ENCODE measurements around the gene LRMDA.
"Not testable (repeated sequence)": the region's sequence is repeated elsewhere in the genome, so short reads cannot be mapped to it uniquely, and the experiment has no call there.

LRMDA gene

DNA sequence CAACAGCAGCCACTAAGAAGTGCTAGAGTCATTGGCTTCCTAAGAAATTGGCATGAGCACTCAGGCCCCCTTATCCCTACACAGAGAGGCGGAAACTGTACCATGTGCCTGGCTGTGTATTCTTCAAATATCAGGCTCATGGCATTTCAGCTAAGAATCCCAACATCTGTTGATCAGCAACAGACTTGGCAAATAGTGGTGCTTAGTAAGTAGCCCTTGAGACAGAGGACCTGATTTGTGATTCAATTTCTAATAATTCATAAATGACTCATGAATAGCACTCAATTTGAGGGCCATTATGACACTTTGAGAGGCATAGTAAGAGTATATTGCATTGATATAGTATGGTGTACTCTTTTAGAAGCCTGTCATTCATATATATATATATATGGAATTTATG, 309.1 kb downstream of the LRMDA start:
- TF ChIP-seq, protein P1, sequence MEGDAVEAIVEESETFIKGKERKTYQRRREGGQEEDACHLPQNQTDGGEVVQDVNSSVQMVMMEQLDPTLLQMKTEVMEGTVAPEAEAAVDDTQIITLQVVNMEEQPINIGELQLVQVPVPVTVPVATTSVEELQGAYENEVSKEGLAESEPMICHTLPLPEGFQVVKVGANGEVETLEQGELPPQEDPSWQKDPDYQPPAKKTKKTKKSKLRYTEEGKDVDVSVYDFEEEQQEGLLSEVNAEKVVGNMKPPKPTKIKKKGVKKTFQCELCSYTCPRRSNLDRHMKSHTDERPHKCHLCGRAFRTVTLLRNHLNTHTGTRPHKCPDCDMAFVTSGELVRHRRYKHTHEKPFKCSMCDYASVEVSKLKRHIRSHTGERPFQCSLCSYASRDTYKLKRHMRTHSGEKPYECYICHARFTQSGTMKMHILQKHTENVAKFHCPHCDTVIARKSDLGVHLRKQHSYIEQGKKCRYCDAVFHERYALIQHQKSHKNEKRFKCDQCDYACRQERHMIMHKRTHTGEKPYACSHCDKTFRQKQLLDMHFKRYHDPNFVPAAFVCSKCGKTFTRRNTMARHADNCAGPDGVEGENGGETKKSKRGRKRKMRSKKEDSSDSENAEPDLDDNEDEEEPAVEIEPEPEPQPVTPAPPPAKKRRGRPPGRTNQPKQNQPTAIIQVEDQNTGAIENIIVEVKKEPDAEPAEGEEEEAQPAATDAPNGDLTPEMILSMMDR (IDR thresholded peaks at IDR 0.05) = no peak
- no peaks in the 10 kb centered on the region for H3K36me3 Mint-ChIP-seq (ENCODE audit: low read depth)
- H3K27me3 Mint-ChIP-seq (ENCODE audit: low read depth, poor library complexity) = no peaks in the 10 kb centered on the region
- H3K4me1 Mint-ChIP-seq = peaks cover 68% of the 10 kb centered on the region
- H3K27ac Mint-ChIP-seq = no peak overlapping the region
- H3K9me3 Mint-ChIP-seq = peaks cover 12% of the 10 kb centered on the region
- no peak for DNase-seq
- H3K4me3 Mint-ChIP-seq = no peak overlapping the region

- Mint-ChIP-seq H3K27ac (peak overlapping the region; percentile 43), H3K27me3 (ENCODE audit: low read depth, poor library complexity) (no peaks in the 10 kb centered on the region), H3K9me3 (peaks cover 12% of the 10 kb centered on the region), H3K4me3 (no peak overlapping the region), H3K4me1 (peaks cover 78% of the 10 kb centered on the region), H3K36me3 (ENCODE audit: low read depth) (no peaks in the 10 kb centered on the region)
- TF ChIP-seq, protein P1 (IDR thresholded peaks at IDR 0.05) = no peak
- no peak for DNase-seq
Measured at GRCh38 chr10:75742355-75742754, 310.9 kb downstream of the LRMDA start.

GRCh38 chr10:75743291-75743778, 311.9 kb downstream of the LRMDA start:
- peaks cover 12% of the 10 kb centered on the region for H3K9me3 Mint-ChIP-seq
- peaks cover 72% of the 10 kb centered on the region for H3K4me1 Mint-ChIP-seq

DNA sequence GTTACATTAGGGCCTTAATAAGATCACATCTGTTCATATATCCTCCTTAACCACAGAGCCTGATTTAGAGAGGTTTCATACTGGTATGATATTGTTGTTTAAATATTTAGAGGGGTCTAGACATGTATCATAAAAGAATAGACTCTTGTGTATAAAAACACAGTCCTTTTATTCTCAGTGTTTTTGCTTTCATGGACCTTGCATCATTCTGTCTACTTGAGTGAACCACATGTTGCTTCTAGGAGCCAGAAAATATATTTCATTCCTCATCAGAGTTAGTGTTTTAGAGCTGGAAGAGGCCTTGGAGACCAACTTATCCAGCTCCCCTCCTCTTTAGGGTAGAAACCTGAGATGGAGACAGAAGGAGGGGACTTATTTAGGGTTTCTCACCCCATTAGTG, 312.8 kb downstream of the LRMDA start:
- Mint-ChIP-seq H3K4me1 (peaks cover 68% of the 10 kb centered on the region), H3K27ac (no peak overlapping the region), H3K9me3 (peaks cover 12% of the 10 kb centered on the region), H3K4me3 (no peak overlapping the region), H3K27me3 (ENCODE audit: low read depth, poor library complexity) (no peaks in the 10 kb centered on the region), H3K36me3 (ENCODE audit: low read depth) (no peaks in the 10 kb centered on the region)
- TF ChIP-seq, protein P1 (IDR thresholded peaks at IDR 0.05) = no peak
- DNase-seq = no peak

More at GRCh38 chr10:75743291-75743778, 311.9 kb downstream of the LRMDA start:
- H3K27ac Mint-ChIP-seq = peak overlapping the region; percentile 46
- no peak for DNase-seq
- H3K4me3 Mint-ChIP-seq = no peak overlapping the region
- TF ChIP-seq, protein P1 (IDR thresholded peaks at IDR 0.05) = no peak
- no peaks in the 10 kb centered on the region for H3K36me3 Mint-ChIP-seq (ENCODE audit: low read depth)
- no peaks in the 10 kb centered on the region for H3K27me3 Mint-ChIP-seq (ENCODE audit: low read depth, poor library complexity)

- H3K27ac Mint-ChIP-seq = peak overlapping the region; percentile 15
- peaks cover 7% of the 10 kb centered on the region for H3K36me3 Mint-ChIP-seq (ENCODE audit: low read depth)
- no peak overlapping the region for H3K4me3 Mint-ChIP-seq
- DNase-seq = no peak
- H3K27me3 Mint-ChIP-seq (ENCODE audit: low read depth, poor library complexity) = no peaks in the 10 kb centered on the region
- peaks cover 62% of the 10 kb centered on the region for H3K4me1 Mint-ChIP-seq
- TF ChIP-seq, protein P1 (IDR thresholded peaks at IDR 0.05) = no peak
- peaks cover 21% of the 10 kb centered on the region for H3K9me3 Mint-ChIP-seq
Measured at GRCh38 chr10:75746356-75746755, 314.9 kb downstream of the LRMDA start.

- DNase-seq; H3K4me3 Mint-ChIP-seq; H3K27me3 Mint-ChIP-seq (ENCODE audit: low read depth, poor library complexity); H3K27ac Mint-ChIP-seq: not testable (repeated sequence)
- H3K9me3 Mint-ChIP-seq = peaks cover 19% of the 10 kb centered on the region
- H3K36me3 Mint-ChIP-seq (ENCODE audit: low read depth) = peaks cover 12% of the 10 kb centered on the region
- peaks cover 50% of the 10 kb centered on the region for H3K4me1 Mint-ChIP-seq
Measured at GRCh38 chr10:75750093-75750875, 318.9 kb downstream of the LRMDA start.

Measured in nephron progenitor cell (in vitro differentiated cells).